NB4 (cell line): ENCODE results near the gene AGT.

Experiments
- MYC ChIP-seq: IDR thresholded peaks from 2 replicates; pipeline ENCODE4 v1.6.1; 2011; ENCODE audit warnings: low read depth, low read length
- POLR2A ChIP-seq: IDR thresholded peaks from 2 replicates; pipeline ENCODE4 v1.6.1; 2011; ENCODE audit warnings: mild to moderate bottlenecking; ENCODE audit not compliant: insufficient read length; ENCODE audit errors: extremely low read depth
- TF ChIP-seq, protein P1 (sequence below): IDR thresholded peaks from one replicate; pipeline ENCODE4 v1.5.1; 2012; ENCODE audit warnings: low read depth, low read length
- TF ChIP-seq, protein P2 (sequence below): IDR thresholded peaks from 2 replicates; pipeline ENCODE4 v1.6.1; 2011; ENCODE audit warnings: low read depth, low read length

DNA sequence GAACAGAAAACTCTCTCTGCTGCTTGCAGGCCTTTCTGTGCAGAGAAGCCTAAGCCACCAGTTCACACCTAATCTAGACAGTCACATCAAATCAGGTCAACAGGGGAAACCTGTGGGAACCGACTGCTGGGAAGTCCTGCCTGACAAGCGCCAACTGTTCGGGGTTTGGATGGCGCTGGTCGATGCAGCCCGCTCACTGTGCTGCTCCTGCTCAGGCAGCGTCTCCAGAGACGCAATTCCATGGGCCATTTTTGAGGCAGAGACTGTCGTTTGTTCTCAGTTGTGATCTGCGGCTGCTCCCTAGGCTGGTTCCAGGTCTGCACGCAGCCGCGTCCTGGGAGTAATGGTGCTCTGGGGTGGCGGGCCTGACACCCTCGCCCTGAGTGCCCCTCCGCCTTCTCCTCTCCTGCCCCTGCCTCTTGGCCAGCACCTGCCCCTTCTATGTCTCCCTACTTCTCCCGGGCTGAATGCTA is 1.4 kb downstream of the AGT start:
- TF ChIP-seq, protein P1, sequence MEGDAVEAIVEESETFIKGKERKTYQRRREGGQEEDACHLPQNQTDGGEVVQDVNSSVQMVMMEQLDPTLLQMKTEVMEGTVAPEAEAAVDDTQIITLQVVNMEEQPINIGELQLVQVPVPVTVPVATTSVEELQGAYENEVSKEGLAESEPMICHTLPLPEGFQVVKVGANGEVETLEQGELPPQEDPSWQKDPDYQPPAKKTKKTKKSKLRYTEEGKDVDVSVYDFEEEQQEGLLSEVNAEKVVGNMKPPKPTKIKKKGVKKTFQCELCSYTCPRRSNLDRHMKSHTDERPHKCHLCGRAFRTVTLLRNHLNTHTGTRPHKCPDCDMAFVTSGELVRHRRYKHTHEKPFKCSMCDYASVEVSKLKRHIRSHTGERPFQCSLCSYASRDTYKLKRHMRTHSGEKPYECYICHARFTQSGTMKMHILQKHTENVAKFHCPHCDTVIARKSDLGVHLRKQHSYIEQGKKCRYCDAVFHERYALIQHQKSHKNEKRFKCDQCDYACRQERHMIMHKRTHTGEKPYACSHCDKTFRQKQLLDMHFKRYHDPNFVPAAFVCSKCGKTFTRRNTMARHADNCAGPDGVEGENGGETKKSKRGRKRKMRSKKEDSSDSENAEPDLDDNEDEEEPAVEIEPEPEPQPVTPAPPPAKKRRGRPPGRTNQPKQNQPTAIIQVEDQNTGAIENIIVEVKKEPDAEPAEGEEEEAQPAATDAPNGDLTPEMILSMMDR: no peak
- no peak for TF ChIP-seq POLR2A
- TF ChIP-seq, protein P2, sequence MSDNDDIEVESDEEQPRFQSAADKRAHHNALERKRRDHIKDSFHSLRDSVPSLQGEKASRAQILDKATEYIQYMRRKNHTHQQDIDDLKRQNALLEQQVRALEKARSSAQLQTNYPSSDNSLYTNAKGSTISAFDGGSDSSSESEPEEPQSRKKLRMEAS: no peak
- no peak for TF ChIP-seq MYC
